Midbrain (tissue), 1 donor: Measurements from ENCODE around the gene NUDT21.
"Not testable (repeated sequence)": the region's sequence is repeated elsewhere in the genome, so short reads cannot be mapped to it uniquely, and the experiment has no call there.

Experiments used
- DNase-seq: peaks from one replicate; lab custom pipeline; 2025; lab: John Stamatoyannopoulos, UW

NUDT21 gene

DNA sequence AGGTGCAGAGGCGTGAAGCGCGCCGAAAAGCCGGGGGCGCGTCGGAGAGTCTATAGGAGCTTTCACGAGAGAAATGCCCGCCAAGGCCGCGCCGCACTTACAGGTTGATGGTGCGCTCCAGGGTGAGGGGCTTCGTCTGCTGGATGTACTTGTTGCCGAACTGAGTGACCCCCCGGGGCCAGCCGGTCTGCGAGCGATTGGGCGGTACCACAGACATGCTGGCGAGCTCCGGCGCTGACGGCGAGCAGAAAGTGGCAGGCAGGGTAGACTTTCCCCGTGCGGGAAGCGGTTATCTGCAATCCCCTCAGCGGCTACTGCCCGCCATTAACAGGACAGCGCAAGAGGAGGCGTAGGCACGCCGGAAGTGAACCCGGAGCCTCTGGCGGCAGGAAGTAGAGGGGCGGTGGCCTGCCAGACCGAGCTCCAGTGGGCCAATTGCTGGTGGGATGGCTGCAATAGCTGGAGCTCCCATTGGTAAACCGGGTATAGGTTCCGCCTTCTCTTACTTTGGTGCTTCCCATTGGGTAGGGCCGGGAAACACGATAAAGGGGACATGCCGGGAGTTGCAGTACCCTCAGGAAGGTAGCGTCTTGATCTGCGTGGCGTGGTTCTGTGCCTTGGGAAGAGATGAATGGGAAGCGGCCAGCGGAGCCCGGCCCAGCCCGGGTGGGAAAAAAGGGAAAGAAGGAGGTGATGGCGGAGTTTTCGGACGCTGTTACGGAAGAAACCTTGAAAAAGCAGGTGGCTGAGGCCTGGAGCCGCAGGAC lies at the start of gene NUDT21, which contains the start of gene OGFOD1:
Gene NUDT21 (minus strand): TSS at position 347 of the 767 bp plus-strand sequence. CDS start 130 bp downstream, at position 217.
Gene OGFOD1 (plus strand): TSS at position 569 of the 767 bp plus-strand sequence. CDS start 59 bp downstream, at position 628.
- peak; percentile 98 for DNase-seq

DNA sequence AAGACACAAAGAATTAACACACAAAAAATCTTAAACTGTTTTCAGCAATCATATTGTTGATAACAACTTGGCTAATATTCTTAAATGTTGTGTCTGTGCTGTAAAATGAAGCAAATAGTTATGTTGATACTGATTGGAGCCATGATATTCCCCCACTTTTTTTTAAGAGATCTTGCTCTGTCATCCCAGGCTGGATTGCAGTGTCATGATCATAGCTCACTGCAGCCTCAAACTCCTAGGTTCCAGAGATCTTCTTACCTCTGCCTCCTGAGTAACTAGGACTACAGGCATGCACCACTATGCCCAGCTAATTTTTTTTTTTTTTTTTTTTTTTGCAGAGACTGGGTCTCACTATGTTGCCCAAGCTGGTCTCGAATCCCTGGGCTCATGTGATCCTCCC lies 42.7 kb upstream of the NUDT21 start:
- DNase-seq = no peak

DNA sequence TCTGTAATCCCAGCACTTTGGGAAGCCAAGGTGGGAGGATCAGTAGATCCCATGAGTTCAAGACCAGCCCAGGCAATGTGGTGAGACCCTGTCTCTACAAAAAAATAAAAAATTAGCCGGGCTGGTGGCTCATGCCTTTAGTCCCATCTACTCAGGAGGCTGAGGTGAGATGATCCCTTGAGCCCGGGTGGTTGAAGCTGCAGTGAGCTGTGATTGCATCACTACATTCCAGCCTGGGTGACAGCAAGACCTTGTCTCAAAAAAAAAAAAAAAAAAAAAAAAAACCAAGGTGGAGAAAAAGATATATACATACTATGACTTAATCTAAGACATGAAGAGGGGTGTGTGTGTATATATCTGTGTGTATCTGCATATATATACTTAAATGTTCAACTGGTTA lies 42.0 kb upstream of the NUDT21 start:
- DNase-seq = no peak

DNA sequence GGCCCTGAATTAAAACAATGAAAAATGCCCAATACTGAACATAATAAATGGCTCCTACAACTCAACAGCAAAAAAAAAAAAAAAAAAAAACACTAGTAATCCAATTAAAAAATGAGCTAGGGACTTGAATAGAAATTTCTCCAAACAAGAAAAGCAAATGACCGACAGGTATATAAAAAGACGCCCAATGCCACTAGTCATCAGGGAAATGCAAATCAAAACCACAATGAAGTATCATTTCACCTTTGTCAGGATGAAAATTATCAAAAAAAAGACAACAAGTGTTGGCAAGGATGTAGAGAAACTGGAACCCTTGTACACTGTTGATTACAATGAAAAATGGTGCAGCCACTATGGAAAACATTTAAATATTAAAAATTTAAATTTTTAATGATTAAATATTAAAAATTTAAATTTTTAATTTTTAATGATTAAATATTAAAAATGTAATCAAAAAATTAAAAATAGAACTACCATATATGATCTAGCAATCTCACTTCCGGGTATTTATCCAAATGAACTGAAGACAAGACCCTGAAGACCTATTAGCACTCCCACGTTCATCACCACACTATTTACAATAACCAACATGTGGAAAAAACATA lies 40.6 kb upstream of the NUDT21 start:
- DNase-seq = no peak

DNA sequence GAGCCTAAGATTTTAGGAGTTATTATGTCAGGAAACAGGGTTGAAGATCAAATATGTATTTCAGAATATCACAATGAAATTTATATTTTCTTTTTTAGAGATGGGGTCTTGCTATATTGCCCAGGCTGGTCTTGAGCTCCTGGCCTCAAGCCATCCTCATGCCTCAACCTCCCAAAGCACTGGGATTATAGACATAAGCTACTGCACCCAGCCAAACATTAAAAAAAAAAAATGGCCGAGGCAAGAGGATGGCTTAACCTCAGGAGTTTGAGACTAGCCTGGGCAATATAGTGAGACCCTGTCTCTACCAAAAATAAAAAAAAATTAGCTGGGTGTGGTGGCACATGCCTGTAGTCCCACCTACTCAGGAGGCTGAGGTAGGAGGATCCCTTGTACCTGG lies 37.7 kb upstream of the NUDT21 start:
- DNase-seq = not testable (repeated sequence)

DNA sequence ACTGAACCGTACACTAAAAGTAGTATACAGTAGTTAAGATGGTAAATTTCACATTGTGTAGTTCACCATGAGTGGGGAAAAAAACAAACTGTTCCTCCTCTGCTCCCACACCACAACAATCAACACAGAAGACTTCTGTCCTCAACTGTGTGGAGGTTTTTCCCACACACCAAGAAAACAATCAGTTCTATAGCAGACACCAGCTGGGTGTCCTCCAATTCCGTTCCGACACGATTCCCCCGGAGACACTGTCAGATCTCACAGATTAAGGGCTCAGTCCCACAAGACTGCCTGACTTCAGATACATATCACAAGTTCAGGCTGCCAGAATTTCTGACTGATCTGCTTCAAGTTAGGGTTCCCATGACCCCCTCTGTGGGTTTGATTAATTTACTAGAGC lies 36.9 kb upstream of the NUDT21 start:
- peak; percentile 75 for DNase-seq

DNA sequence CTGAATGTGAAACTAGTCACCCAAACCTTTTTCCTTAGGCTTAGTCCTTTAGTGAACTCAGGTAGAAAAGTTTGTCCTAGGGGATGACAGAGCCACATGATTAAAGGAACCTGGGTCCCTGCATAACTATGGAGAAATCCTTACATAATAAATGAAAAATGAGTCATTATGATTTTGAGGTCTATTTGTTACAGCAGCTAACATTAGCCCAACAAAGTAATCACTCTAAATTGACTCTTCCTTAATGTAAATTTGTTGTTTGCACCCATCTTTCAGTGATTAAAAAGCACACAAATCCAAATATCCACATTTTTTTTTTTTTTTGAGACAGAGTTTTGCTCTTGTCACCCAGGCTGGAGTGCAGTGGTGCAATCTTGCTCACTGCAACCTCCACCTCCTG lies 32.3 kb upstream of the NUDT21 start:
- DNase-seq = no peak

DNA sequence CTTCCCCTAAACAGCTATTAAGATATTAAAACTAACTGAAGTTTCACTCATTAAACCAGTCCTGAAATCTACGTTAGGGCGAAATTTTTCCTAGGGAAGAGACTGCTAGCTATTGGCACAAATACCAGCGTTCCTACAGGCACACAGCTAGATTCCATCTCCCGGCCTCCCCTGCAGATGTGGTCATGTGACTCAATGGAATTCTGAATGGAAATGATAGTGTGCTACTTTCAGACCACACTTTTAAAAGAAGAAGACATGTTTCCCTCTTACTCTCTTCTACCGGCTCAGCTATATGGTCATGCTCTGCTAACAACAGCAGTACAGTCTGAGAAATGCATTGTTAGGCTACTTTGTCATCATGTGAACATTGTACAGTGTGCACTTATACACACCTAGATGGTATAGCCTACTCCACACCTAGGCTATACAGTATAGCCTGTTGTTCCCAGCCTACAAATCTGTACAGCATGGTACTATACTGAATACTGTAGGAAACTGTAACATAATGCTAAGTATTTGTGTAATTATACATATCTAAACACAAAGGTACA lies 31.6 kb upstream of the NUDT21 start:
- no peak for DNase-seq

DNA sequence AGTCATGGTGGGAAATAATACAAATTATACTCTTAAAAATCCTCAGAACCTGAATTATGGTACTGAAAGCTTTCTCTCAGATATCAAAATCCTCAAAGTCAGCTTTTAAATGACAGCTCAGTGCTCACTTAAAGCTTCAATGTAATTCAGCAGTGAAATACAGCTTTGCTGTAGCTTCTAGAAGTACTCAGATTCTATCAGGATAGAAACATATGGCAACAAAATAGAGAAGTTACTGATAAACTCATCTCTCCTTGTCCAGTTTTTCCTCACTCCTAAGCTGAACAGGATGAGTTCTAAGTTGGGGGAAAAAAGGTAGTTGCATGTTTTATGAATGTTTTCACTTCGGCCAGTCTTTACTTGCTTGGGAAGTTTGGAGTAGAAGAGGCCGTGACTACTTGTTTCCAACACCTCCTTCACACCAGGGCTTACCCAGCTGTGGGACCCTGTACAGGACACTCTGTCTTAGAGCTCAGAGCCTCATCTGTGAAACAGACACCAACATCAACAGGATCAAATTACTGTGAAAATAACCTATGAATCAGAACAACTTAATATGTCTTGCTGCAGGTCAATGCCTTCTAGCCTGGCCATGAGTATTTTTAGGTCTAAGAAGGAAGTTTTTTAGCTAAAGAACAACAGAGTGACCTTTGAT lies 30.5 kb upstream of the NUDT21 start:
- no peak for DNase-seq

DNA sequence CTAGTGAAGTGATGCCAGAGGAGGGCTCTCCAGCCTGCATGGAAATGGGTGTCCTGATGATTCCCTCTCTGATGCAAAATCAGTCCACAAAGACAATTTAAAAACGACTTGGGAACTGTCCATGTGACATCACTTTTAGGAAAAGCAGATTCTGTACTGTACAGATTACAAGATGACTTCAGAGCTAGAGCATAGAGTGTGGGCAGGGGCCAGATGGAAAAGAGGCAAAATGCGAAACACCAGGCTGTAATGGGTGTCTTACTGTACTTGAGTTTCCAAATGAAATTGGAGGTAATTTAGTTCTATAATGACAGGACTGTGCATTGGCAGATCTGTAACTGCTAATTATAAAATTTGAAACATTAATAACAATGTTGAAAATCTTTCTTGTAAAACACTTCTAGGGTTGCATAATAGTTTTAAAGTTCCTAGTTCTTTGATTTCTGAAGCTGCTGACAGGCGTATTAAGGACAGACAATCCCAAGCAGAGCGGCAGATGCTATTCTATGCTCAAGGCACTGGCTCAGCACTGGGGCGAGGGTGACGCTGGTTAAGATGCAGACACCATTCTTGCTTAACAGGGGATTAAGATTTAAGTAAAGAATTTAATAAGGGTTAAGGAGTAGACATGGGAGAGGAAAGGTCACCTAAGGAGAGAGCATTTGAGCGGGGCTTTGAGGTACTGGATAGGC lies 29.8 kb upstream of the NUDT21 start:
- no peak for DNase-seq

DNA sequence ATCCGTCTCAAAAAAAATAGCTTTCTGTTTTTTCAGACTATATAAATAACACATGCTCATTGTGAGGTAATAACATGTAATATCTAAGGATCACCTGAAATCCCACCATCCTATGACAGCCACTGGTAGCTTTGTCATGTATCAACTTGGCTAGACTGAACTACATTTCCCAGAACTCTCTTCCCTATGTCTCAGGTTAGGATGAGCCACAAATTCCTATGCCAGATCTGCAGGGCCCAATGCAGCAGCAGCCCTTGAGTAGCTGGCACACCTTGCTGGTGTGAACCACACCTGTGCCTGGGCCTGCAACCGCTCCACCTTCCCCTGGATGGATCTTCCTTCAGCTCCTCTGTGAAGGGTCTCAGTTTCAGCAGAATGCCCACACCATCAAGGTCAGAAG lies 28.3 kb upstream of the NUDT21 start:
- DNase-seq = no peak

DNA sequence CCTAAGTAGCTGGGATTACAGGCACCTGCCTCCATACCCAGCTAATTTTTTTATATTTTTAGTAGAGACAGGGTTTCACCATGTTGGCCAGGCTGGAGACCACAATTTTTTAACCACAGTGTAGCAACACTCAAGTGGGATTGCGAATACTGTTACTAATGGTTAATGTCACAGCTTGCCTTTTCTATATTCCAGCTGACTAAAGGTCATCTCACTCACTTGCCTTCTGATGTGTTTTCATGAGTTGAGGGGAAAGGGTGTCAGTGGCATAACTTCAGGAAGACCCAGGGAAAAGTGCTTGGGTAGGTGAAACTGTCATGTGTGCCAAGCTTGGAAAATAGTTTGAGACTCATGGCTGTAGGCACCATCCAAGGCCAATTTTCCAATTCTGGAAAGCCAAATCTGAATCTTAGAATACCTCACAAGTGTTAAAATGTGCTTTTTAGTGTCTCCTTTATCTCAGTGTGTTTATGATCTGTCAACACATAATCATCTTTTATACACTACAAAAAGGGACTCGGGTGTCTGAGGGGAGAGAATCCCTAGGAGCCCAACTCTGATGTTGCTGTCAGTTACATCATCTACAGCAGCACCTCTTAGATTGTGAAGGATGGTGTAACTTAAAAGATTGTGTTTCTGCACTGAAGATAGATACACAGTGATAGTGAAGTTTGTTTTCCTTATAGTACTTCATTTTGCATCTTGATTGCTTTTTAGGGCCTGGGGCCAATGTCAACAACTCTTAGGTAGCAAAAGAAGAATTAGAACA lies 27.3 kb upstream of the NUDT21 start:
- no peak for DNase-seq

DNA sequence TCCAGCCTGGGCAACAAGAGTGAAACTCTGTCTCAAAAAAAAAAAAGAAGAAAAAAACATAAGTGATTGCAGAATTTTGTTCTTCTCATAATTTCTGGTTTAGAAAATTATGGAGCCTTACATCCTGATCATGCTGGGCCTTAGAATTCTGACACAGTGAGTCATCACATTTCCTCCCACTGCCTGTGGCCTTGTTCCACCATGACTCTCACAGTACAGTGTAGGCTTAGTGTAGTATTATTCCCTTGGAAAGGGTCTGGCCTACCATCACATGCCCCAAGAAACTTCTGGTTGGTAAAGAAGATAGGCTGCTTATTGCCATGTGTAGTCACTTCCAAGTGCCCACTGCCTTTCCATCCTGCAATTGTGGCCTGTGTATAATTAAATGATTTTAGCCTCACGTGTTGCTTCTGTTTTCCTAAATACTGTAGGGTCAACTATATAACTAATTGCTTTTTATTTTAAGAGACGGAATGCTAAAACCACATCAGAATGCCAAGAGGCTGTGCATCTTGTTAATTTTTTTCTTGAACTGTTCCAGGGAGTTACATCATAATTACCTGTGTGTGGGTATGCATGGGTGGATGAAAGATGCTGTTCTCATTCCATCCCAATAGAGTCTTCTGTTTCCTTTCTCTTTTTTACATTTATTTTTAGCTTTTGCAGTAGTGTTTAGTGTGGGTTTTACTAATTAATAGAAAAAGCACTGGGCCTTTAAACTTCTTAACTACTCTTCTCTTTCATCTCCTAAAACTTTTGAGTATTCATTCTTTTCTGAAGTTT lies 26.2 kb upstream of the NUDT21 start:
- no peak for DNase-seq

DNA sequence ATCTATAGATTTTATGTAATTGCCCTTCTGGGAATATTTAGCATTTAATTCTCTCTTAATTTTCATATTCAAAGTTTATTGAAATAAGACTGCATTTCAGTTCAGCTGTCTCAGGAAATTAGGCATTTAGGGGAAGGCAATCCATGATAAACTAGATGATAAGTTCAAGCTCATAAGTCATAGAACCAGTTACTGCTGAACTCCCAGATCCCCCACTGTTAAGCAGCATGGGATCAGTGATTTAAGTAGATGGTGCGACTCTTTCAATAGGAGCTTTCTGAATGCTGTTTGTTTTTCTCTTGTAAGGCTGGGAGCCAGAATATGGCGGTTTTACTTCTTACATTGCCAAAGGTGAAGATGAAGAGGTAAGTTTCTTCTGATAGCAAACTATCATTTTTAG lies 24.1 kb upstream of the NUDT21 start:
- no peak for DNase-seq

DNA sequence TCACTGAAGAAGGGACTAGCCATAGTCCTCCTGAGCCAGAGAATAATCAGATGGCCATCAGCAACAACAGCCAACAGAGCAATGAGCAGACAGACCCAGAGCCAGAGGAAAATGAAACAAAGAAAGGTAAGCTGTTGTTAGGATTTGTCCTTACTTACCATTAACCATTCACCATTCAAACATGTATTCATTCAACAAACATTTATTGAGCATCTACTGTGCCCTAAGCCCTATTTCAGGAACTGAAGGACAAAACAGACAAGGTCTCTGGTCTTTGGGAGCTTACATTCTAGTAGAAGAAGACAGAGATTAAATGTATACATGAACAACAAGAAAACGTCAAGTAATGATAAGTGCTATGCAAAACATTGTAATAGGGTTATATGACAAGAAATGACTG lies 19.5 kb upstream of the NUDT21 start:
- DNase-seq = no peak

DNA sequence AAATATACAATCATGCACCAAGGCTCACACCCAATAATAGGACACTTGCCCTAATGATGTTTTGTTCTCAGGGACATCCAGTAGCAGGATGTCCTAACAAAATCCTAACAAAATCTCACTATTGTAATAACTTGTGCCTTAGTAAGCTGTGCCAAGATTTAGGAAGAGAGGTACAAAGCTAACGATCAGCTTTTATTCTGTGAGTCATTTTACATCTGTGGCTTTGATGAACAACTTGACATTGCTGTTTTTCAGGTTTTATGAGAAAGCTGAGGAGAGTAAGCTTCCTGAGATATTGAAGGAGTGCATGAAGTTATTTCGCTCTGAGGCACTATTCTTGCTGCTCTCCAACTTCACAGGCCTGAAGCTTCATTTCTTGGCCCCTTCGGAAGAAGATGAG lies 19.1 kb upstream of the NUDT21 start:
- no peak for DNase-seq

DNA sequence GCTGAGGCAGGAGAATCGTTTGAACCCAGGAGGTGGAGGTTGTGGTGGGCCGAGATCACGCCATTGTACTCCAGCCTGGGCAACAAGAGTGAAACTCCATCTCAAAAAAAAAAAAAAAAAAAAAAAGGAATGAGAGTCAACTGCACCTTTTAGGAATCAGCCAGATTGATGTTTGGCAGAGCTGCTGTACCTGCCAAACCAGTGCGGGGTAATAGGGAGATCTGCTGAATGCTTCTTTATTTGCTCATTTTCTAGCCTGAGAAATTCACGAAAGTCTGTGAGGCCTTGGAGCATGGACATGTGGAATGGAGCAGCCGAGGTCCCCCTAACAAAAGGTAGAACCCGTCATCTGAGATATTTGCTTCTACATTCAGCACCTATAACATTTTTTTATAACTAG lies 18.6 kb upstream of the NUDT21 start:
- DNase-seq = no peak

DNA sequence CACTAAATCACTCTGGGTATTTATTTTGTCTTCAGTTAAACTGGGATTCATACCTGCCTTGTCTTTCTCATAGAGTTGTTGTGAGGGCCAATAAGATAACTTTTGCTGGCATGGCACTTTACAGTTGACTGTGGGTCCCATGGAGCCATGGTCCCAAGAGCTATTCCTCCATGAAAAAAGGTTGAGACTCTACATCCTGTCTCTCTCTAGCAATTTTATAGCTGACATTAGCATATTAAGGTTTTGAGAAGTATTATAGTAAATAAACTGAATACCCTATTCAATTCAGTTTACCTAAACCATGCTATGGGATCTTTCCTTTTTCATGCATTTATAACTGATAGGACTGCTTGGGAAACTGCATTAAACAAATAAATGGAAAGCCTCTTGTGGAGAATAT lies 17.7 kb upstream of the NUDT21 start:
- no peak for DNase-seq

DNA sequence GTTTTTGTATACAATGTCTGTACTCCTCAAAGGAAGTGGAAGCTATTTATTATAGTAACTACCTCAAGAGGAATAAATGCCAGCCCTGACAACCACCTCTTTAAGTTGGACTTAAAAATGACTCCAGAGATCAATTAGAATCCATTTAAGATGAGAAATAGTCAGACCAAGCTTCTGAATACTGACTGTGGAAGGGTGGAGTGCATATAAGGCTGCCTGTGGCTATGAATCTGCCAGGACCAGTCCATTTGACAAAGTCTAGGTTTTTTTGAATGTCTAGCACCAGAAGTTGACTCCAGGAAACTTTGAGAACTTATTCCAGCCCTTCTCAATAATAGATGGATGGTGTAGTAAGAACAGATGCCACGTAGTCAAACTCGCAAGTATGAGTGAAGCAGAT lies 15.2 kb upstream of the NUDT21 start:
- DNase-seq = no peak

DNA sequence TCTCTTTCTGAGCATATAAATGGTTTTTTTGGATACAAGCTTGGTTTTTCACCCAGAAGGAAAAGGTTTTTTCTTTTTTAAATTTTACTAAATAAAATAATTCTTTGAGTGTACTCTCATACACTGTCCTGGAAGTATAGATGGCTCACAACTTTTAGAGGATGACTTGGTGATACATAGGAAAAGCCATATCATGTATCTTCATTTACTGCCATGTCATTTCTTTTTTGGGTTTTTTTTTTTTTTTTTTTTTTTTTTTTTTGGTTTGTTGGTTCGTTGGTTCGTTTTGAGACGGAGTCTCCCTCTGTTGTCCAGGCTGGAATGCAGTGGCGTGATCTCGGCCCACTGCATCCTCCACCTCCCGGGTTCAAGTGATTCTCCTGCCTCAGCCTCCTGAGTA lies 12.0 kb upstream of the NUDT21 start:
- DNase-seq = no peak
